Limb (tissue), 2 donors: ENCODE data around the gene GRIN2B.

Experiments used
- DNase-seq, 2 donors: peaks; one replicate each; pipeline ENCODE4 v3.0.0-alpha.2; 2016; ENCODE audit errors: extremely low spot score in 2 of 2

Gene GRIN2B

DNA sequence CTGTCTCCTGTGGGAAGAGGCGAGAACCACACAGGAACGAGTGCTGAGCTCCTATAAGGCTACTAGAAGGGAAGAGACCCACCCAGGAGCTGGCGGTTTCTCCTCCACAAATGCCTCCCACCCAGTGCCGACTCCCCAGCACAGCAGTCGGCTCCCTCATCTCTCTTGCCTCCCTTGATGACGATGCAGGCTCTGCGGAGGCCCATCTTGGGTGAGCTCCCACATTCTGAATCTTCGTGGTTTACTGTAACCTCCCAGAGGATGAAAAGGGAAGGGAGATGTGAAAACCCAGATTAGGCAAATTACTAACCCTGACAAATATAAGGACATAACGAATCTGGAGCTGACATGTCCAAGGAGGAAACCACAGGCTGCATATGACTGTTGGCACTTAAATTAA is 23.8 kb downstream of the GRIN2B start:
- no peak for DNase-seq

DNA sequence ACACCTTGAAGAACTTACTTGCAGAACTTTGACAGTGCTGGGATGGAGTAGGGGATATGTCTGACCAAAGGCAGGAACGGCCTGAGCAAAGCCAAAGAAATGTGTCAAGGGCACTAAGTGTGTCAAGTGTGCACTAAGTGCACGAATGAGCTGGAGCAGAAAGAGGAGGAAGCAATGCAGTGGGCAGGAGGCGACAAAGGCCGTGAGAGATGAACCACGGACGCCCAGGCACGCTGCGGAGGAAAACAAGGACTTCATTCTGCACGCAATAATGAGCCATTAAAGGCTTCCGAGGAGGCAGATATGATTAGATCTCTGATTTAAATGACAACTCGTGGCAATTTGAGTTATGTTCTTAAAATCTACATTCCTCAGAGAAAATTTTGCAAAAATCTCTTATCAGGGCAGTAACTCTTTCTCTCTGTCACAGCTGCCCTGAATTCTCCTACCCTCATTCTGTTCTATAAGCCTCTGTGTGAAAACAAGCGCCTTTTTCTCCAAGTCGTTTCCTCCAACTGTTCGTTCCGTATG is 25.3 kb downstream of the GRIN2B start:
- no peak for DNase-seq

DNA sequence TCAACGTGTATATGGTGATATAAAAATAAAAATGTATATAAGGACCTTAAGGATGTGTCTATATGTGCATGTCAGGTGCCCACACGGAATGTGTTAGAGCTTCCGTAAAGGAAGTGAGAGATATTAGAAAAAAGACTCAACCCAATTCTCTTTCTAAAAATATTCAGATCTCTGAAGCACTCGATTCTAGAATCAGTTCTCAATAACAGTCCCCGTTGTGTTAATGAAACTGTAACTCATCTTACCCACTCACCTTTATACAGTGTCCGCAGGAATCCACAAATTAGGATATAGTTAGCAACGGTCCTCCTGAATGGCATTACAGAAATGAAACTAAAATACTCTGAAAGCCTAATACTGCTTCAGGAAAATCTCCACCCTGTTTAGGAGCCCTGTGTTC is 29.3 kb downstream of the GRIN2B start:
- no peak for DNase-seq

DNA sequence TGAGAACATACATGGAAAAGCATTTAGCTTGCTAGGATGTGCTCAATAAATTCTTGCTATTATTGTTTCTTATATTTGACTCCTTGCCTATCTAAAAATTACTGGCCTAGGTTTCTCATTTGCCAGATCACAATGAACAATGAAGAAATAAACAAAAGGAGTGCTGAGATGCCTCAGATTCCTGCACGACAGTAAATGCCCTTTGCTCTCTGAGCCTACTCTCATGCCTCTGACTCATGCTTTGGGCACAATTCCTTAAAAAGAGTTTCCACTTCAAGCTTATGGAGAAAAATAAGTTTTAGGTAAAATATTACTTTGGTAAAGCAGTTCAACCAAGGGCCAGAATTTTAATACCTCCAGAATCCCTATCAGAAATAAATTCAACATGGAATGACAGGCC is 30.9 kb downstream of the GRIN2B start:
- no peak for DNase-seq

DNA sequence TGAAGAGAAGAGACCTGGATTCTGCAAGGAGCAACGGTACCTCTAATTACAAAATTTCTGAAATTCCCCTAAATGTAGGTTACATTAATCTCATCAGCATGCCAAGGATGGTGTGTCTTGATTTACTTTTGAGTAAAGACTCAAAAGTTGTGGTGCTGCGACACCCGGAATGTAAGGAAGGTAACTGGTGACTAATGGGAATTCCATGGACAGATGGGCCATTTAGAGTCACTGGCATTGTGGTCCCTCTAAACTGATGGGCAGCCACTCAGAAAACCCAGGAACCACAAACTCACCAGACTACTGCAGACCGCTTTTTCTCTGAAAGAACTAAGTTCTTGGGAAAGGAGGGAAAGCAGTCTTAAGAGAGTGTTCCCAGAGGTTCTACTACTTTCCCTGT is 32.8 kb downstream of the GRIN2B start:
- no peak for DNase-seq

DNA sequence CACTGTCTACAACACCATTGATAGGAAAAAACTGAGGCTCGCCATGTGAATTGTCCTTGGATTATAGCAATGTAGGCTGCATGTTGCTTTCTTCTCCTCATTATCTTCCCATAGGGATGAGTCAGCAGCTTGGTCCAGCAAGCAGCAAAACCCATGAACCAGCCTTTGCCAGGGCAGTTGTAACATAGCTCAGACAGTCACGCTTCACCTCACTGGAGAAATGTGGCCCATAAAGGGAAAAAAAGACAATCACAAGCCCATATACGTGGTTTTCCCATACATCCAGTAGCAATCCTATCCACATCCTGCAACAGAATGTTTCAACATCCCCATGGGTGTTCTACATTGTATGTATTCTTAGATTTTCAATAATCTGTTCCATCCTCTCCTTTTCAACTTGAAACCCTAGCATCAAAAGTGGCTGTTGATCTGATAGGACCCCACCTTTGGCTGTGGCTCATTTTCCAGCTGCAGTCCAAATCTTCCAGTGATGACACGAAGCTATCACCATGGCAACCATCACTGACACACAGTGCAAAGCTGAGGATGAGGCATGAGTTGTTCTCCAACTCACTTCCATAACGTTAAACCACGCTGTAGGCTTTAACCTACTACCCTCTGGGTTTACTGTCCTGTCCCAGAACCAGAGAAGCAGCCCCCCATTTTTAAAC is 34.0 kb downstream of the GRIN2B start:
- no peak for DNase-seq

DNA sequence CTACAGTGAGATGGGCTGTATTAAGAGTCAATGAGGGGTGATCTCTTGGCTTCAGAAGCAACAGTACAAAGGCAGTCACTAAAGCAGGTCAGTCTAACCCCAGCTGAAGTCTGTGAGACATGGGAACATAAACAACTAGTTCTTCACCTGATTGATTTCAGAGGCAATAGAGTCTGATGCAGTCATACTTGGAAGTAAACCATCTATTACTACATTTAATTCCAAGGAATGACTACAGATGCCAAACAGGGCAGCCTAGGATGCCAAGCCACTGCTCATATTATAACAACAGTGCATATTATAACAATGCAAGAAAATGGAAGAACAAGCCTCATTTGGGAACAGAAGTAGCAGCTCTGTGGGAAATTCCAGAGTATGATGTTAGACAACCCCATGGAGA is 35.8 kb downstream of the GRIN2B start:
- no peak for DNase-seq

DNA sequence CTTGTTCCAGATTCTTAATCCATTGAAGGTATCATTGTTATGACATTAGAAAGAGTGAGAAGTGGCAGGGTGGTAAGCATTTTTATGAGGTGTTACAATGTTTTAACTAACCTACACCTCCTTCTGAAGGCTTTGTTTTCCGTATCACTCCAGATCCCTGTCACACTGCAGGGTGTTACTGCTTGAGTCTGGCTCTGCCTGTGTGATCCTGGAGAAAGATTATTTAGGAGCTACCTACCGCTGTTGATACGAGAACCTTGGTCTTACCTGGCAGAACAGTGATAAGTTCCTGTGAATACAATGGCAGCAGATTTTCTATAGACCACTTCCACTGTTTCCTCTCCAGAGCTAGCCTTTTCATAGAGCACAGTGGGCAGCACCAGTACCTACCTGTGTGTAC is 36.2 kb downstream of the GRIN2B start:
- DNase-seq: no peak

DNA sequence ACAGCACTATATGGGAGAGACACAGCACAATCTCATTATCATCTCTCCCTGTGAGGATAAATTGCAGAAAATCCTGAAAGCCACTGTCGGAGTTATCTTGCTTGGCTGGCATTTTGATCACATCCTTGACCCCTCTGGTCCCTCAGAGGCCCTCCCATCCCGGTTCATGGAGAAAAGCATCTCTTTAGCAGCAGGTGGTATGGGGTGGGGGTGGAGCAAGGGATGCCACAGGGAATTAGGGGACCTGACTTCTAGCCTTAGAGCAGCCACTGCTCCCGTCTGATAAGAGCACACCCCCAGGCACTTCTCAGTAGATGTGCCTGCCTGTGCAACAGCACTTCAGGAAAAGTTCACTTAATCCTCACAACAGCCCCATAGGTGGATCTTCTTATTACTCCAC is 38.6 kb downstream of the GRIN2B start:
- DNase-seq: no peak

DNA sequence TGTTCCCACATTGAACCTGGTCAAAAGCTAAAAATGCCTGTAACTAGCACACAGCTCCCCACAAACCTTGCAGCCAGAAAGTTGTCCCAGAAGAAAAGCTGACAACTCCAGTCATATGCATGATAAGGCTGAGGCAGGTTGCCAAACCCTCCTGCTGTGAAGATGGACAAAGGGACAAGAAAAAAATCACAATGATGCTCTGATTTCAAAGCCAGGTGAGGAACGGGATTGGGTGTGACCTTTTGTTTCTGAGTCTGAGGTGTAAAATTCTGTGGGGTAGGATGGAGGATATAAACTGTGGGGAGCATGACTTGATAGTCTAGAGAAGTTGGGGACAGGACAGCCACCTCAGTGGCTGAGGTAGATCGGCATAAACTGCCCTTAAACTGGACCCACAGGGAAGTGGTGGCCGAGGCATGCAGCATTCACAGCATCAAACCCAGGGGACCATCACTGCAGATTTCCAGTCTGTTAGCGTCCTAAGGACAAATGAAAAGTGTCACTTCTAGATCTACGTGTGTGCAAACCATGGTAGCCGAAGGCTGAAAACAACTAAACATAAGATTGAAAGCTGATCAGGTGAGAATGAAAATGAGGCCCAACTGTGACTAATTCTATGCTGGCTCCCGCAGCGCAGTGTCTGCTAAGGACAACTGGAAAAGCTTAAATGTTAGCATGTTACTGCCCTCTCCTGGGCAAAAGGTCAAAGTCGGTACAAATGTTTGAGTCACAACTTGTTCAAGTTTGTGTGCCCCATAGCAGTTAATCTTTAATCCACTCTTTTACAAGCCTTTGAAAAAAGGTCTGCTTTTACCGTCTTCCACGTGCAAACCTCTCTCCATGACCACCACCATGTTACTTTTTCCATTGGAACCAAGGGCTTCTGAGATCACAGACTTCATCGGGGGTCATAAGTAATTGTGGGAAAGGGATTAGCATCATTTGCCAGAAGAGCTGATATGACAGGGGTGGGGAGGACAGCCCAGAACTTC is 39.8 kb downstream of the GRIN2B start:
- DNase-seq: peak; percentile 46 to 50

DNA sequence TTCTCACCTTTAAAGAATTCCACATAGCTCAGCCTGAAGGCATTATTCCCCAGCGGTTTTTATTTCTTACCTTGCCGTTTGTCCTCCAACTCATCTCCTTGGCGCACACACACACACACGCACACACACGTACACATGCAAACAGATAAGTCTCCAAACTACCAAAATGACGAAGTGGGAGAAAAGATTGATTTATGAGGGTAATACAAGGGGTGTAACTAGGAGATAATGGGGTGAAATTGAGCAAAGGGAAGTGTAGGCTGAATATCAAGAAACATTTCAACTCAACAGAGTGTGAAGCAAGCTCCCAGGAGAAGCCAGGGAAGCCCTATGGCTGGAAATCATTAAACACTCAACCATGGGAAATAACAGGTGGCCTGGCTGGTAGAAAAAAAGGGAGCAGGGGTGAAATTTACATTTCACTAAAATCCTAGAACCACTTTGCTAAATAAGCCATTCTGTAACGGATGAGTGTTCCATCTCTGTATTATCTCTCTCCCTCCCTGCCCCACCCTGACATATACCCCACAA is 41.0 kb downstream of the GRIN2B start:
- no peak for DNase-seq

DNA sequence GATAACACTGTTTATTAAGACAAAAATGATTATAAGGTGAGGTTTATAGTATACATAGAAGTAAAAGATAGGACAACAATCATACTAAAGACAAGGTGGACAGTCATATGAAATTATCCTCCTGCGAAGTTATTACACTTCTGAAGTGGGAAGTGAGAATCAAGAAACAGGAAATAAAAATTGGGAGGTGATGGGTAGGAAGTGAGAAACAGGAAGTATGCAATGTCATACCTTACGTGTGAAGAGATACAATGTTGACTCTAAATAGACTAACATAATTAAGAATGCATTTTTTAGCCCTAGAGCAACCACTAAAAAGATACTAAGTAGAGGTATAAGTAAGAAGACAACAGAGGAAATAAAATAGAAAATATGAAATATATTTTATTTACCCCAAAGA is 43.7 kb downstream of the GRIN2B start:
- DNase-seq: no peak

DNA sequence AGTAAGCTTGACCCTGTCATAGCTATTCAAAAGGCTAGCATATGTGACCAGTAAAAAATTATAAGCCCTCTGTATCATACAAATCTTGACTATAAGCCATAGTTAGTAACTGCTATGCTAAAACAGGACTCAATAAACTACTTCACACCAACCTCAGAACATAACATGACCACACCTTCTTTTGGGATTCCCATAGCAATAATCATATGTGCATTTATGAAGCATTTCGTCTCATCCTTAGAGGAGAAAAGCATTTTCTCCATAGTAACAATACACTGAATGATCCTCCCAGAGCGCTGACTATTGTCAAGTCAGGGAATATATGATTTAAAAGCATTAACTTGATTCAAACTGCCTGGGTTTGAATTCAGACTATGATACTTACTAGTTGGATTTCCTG is 46.2 kb downstream of the GRIN2B start:
- no peak for DNase-seq
